HL-60/S4 treated with phorbol 12-myristate 13-acetate at 8.2 ng/mL for 4 days and 3 days (cell line): ENCODE data around the gene COPS3.

ENCODE experiments used
- in situ Hi-C: fragments of 300-500 bp; cut with MboI; formaldehyde crosslinking; loops from 2 replicates; pipeline ENCODE4 v1.15.0; 2022; ENCODE audit warnings: low sequenced_read_pairs

COPS3 gene

DNA sequence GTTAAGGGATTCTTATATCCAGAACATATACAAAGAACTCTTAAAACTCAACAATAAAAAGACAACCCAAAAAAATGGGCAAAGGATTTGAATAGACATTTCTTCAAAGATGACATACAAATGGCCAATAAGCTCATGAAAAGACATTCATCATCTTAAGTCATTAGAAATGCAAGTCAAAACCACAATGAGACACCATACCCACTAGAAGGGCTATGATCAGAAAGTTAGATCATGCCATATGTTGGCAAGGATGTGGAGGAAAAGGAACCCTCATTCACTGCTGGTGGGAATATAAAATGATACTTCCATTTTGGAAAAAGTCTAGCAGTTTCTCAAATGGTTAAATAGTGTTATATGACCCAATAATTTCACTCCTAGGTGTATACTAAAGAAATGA lies 84.3 kb downstream of the COPS3 start:
- in situ Hi-C loops = no loop called here
